ENCODE data around the gene SHISA7.

GRCh38 chr19:55446060-55446459, 3.0 kb upstream of the SHISA7 start:
- TF ChIP-seq CTCF (conservative IDR thresholded peaks at IDR 0.05; ENCODE audit: low read depth, low read length) (no peak), EZH2 (IDR thresholded peaks at IDR 0.05; ENCODE audit: low read length, unreplicated experiment) (no peak), EZH2phosphoT487 (IDR thresholded peaks at IDR 0.05; ENCODE audit: borderline replicate concordance, low read length) (no peak)
